OCI-LY3 (cell line): ENCODE data around the gene DOCK8.
"Not testable (repeated sequence)": the region's sequence is repeated elsewhere in the genome, so short reads cannot be mapped to it uniquely, and the experiment has no call there.

Source experiments
- EZH2phosphoT487 ChIP-seq: fragments of 200-600 bp; shearing (Covaris generic); IDR thresholded peaks from 2 replicates; pipeline ENCODE4 v1.6.1; 2018; ENCODE audit warnings: antibody characterized with exemption, mixed run types, low read depth
- TF ChIP-seq, protein P1 (sequence below): fragments of 200-600, 300-600 bp; sonication (generic); IDR thresholded peaks from 2 replicates; pipeline ENCODE4 v1.5.1; 2014; ENCODE audit warnings: antibody characterized with exemption, low read length, low read depth

DNA sequence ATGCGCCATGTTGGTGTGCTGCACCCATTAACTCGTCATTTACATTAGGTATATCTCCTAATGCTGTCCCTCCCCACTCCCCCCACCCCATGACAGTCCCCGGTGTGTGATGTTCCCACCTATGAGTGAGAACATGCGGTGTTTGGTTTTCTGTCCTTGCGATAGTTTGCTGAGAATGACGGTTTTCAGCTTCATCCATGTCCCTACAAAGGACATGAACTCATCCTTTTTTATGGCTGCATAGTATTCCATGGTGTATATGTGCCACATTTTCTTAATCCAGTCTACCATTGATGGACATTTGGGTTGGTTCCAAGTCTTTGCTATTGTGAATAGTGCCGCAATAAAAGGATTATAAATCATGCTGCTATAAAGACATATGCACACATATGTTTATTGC lies 195.0 kb downstream of the DOCK8 start:
- TF ChIP-seq, protein P1, sequence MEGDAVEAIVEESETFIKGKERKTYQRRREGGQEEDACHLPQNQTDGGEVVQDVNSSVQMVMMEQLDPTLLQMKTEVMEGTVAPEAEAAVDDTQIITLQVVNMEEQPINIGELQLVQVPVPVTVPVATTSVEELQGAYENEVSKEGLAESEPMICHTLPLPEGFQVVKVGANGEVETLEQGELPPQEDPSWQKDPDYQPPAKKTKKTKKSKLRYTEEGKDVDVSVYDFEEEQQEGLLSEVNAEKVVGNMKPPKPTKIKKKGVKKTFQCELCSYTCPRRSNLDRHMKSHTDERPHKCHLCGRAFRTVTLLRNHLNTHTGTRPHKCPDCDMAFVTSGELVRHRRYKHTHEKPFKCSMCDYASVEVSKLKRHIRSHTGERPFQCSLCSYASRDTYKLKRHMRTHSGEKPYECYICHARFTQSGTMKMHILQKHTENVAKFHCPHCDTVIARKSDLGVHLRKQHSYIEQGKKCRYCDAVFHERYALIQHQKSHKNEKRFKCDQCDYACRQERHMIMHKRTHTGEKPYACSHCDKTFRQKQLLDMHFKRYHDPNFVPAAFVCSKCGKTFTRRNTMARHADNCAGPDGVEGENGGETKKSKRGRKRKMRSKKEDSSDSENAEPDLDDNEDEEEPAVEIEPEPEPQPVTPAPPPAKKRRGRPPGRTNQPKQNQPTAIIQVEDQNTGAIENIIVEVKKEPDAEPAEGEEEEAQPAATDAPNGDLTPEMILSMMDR = not testable (repeated sequence)
- not testable (repeated sequence) for TF ChIP-seq EZH2phosphoT487
